Kidney glomerular epithelial cell (primary cell): Measurements from ENCODE around the gene ZNF211.
A peak's percentile ranks its signal among the peaks of the same experiment; 100 is the strongest.

Experiments used
- DNase-seq: peaks from one replicate; lab custom pipeline; 2025; lab: John Stamatoyannopoulos, UW

The ZNF211 gene

GRCh38 chr19:57656346-57656745 lies 23.4 kb downstream of the ZNF211 start:
- DNase-seq, result no peak

- DNase-seq, result peak; percentile 3
These were observed 31.5 kb downstream of the ZNF211 start for GRCh38 chr19:57664269-57665127.

GRCh38 chr19:57665261-57665806 lies 32.4 kb downstream of the ZNF211 start:
- no peak for DNase-seq

GRCh38 chr19:57667228-57667627 lies 34.3 kb downstream of the ZNF211 start:
- no peak for DNase-seq

- no peak for DNase-seq
These were observed 35.7 kb downstream of the ZNF211 start, which contains the start of gene ZSCAN4 for GRCh38 chr19:57668635-57669034. TSS of gene ZSCAN4 (plus strand) at chr19:57668935. CDS start at chr19:57676146, 7,211 bp downstream.

GRCh38 chr19:57671124-57671895 lies 38.3 kb downstream of the ZNF211 start:
- no peak for DNase-seq

- DNase-seq, result no peak
These were observed 39.5 kb downstream of the ZNF211 start for GRCh38 chr19:57672466-57672865.

- no peak for DNase-seq
These were observed 42.9 kb downstream of the ZNF211 start for GRCh38 chr19:57675881-57676280.

GRCh38 chr19:57682226-57682766 lies 49.3 kb downstream of the ZNF211 start:
- DNase-seq, result no peak

GRCh38 chr19:57686727-57687126 lies 53.8 kb downstream of the ZNF211 start:
- no peak for DNase-seq

- DNase-seq, result no peak
These were observed 54.5 kb downstream of the ZNF211 start for GRCh38 chr19:57687363-57688010.

- DNase-seq, result no peak
These were observed 55.2 kb downstream of the ZNF211 start for GRCh38 chr19:57688011-57688763.

GRCh38 chr19:57689750-57690149 lies 56.8 kb downstream of the ZNF211 start:
- DNase-seq, result no peak
